DMS 273 (cell line): Measurements from ENCODE around the gene NEK4.

ENCODE experiments used
- DNase-seq: peaks from one replicate; lab custom pipeline; 2025; ENCODE audit not compliant: unreplicated experiment; lab: John Stamatoyannopoulos, UW

NEK4 gene

GRCh38 chr3:52770496-52771333 is at the start of gene NEK4:
Gene NEK4, minus strand, starts transcription at chr3:52770940. Its CDS starts 194 bp downstream, at chr3:52770746.
- peak; percentile 93 for DNase-seq

- peak; percentile 48 for DNase-seq
These were observed 49.2 kb upstream of the NEK4 start for GRCh38 chr3:52819936-52820335.

GRCh38 chr3:52817860-52818259 is 47.1 kb upstream of the NEK4 start:
- DNase-seq = no peak

GRCh38 chr3:52817221-52817620 is 46.5 kb upstream of the NEK4 start:
- DNase-seq = no peak

GRCh38 chr3:52816654-52817053 is 45.9 kb upstream of the NEK4 start:
- no peak for DNase-seq

GRCh38 chr3:52816199-52816598 is 45.5 kb upstream of the NEK4 start:
- no peak for DNase-seq

- no peak for DNase-seq
These were observed 43.1 kb upstream of the NEK4 start for GRCh38 chr3:52813810-52814209.

- no peak for DNase-seq
These were observed 40.8 kb upstream of the NEK4 start for GRCh38 chr3:52811452-52812011.

- no peak for DNase-seq
These were observed 40.2 kb upstream of the NEK4 start for GRCh38 chr3:52810923-52811322.

- no peak for DNase-seq
These were observed 39.1 kb upstream of the NEK4 start for GRCh38 chr3:52809662-52810377.

- DNase-seq = no peak
These were observed 38.4 kb upstream of the NEK4 start for GRCh38 chr3:52809149-52809548.

GRCh38 chr3:52805270-52806039 is 34.7 kb upstream of the NEK4 start:
- DNase-seq = no peak

GRCh38 chr3:52801839-52802238 is 31.1 kb upstream of the NEK4 start:
- no peak for DNase-seq

GRCh38 chr3:52800079-52800478 is 29.3 kb upstream of the NEK4 start:
- no peak for DNase-seq

- DNase-seq = peak; percentile 55
These were observed 28.3 kb upstream of the NEK4 start for GRCh38 chr3:52798978-52799476.

GRCh38 chr3:52798376-52798977 is 27.7 kb upstream of the NEK4 start:
- DNase-seq = no peak

GRCh38 chr3:52796411-52796810 is 25.7 kb upstream of the NEK4 start:
- DNase-seq = no peak

GRCh38 chr3:52795298-52795900 is 24.7 kb upstream of the NEK4 start:
- DNase-seq = no peak

- no peak for DNase-seq
These were observed 23.9 kb upstream of the NEK4 start, which contains the start of gene ITIH3 for GRCh38 chr3:52794612-52795099. Gene ITIH3, plus strand, starts transcription at chr3:52794796. Its CDS starts 8 bp downstream, at chr3:52794804.
